HG03060 (cell line): ENCODE measurements around the gene SHH.
A peak's percentile ranks its signal among the peaks of the same experiment; 100 is the strongest.

ENCODE experiments used
- ATAC-seq: cut with Tn5 transposase; IDR thresholded peaks from one replicate; pipeline ENCODE4 v1.9.1; 2021; ENCODE audit warnings: low read depth, moderate number of reproducible peaks; ENCODE audit not compliant: unreplicated experiment

The SHH gene

DNA sequence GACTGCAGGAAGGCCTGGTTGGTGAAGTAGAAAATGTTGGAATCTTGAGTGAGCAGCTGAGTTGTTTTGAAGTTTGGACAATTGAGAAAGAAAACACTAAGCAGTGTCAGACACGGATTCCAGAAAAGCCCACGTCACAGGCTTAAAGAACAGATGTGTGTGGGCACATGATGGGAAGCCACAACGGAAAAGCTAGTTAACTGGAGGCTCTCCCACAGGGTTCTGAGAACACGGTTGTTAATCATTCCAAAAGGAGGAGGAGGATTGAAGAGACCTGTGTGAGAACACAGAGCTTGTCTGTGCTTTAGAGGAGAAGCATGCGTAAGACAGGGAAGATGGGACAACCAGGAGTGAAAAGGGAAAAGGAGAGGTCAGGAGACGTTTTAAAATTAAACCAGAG, 42.6 kb downstream of the SHH start:
- no peak for ATAC-seq

DNA sequence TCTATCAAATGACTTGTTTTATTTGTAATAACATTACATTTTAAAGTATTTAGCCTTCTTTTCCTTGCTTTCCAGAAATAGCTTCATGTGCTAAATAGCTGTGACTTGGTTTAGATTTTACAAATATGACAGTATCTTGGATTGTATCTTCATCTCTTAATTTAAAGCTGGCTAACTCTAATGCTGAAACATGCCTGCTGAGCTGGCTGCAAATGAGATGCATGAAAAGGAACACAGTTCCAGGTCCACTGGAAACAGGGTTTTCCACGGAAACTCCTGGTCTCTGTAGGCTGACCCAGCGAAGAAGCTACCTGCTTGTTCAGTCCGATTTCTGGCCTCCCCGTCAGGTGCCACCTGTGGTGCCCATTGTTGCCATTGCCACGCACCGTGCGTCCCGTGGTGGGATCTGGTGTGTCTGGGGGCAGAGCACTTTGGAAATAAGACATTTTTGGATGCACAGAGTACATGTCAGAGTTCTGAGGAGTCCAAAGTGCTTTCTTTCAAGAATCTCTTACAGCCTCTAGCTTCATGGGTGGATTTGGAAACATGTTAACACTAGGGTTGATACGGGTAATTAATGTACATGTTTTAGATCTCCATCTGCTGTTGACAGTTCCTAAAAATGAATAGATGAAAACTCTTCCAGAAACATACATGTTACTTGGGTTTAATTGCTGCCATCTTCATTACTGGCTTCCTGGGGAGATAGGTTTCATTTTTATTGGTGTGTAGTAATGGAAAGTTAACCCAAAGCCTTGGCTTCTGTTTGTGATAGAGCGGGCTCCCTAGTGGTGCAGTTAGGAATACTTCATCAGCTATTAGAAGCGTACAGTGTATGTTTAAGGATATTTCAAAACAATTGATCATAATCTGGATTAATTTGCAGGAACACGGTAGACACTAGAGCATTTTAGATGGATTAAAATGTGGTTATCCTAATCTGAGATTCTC, 45.0 kb downstream of the SHH start:
- ATAC-seq = no peak

DNA sequence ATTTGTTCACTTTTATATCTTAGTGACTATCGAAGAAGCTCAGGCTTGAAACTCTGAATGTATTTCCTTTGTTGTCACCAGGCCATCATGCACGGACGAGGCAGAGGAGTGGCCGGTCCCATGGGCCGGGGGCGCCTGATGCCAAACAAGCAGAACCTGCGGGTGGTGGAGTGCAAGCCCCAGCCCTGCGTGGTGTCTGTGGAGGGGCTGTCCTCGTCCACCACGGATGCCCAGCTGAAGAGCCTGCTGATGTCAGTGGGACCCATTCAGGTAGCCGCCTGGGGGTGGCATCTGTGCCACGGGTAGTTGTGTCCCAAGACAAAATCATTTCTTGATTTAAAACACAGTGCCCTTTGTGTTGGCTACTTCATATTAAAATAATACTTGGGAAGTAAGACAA, 45.9 kb downstream of the SHH start:
- ATAC-seq = no peak

DNA sequence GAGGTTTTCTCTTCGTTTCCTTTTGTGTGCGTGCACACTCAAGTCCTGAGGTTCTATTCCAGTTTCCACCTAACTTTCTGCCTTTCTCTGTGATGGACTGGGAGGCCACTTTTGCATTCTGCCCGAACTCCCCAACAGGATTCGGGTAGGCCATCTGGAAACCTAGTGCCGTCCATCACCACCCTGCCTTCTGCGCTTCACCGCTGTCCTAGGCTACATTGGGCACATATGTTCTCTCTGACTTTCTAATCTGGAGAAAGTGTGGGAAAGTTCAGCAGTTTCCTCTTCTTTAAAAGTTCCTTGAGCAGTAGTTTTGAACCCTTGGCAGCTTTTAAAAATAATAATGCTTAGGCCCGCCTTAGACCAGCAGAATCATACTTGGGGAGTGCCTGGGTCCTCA, 46.8 kb downstream of the SHH start:
- no peak for ATAC-seq

DNA sequence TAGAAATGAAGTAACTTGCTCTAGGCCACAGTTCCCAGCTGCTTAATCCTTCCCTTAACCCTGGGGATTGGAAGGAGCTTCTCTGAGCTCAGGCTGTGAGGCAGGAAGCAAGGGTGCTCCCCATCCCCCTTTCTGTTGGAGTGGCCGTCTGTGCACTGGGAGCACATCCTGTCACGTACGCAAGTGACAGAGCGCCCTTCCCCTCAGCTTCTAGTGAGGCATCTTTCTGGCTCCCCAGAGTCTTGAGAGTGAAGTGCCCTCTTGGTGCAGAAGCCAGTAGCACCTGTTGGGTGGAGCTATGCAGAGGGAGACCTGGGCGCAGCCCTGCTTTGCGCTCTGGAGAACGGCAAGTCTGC, 47.8 kb downstream of the SHH start:
- no peak for ATAC-seq

DNA sequence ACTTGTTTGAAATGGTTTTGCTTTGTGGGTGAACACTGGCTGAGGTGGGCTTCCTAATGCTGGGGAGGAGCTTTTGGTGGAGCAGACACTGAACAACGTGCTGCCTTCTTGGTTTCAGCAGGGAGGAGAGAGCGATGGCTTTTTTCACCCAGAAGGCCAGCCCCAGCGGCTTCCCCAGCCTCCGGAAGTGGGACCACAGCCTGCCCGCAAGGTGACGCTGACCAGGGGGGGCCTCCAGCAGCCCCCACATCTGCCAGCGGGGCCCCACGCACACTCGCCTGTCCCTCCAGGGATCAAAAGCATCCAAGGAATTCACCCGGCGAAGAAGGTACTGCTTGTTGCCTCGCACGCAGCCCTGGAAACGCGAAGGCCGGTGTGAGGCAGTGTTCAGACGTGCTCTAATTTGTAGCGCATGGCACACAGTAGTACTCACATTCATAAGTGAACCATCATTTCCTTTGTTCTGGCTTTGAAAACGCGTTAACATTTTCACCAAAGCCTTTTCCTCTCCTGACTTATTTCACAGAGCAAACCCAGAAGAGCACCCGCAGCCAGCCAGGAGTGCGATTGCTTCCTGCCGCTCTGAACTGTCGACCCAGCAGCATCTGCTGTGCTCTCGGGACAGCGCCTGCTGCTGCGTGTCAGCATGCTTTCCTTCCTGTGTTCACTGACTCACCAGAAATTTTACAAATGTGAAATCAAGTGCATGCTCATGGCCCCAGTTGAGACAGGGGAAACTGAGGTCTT, 48.4 kb downstream of the SHH start:
- no peak for ATAC-seq

DNA sequence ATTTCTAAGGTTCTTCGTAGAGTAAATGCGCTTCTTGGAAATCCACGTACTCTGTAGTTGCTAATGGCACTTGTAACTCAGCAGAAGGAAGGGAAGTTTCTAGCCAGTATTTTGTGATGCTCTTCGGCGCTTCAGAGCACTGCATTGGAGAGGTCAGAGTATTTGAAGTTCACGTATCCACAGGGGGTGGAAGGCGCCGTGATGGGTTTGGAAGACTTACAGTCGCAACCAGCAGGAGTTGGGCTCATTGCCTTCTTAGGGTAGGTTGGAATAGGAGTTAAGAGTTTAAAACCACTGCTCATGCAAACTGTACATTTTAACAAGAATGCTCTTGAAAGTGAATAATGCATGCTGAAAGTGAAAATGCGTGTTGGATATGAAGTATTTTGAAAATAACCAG, 49.1 kb downstream of the SHH start:
- no peak for ATAC-seq

DNA sequence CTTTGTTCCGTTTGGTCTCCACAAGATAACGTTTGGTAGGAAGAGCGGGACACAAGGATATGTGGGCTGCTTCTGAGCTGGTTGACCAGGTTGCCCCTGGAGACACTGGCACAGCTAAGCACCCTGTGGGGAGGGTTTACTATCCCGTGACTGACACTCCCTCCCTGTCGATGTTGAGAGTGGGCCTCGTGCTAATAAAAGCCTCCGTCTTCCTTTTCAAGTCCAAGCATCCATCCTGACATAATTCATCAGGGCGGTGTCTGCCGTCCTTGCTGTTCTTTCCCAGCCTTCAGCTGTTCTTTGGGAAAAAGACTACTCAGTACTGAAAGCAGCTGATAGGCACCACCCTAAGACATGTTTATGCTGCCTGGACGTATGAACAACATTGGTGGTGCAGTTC, 49.6 kb downstream of the SHH start:
- no peak for ATAC-seq

DNA sequence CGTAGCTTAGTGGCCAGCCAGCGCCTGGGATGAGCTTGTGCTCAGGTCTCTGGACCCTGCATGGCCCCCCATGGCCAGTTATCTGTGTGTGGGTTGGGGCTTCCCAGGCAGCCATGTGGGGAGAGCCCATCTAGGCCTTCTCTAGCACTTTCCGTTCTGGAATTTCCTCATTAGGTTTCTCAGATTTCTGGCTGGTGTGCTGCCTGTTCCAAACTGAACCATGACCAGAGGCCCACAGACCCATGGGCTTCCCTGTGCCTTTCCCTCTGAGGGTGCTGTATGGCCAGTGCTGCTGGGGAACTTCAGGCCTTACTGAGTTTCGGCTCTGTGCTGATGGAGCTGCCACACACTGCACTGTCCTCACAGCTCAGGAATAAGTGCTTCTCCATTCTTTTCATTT, 50.2 kb downstream of the SHH start:
- no peak for ATAC-seq

DNA sequence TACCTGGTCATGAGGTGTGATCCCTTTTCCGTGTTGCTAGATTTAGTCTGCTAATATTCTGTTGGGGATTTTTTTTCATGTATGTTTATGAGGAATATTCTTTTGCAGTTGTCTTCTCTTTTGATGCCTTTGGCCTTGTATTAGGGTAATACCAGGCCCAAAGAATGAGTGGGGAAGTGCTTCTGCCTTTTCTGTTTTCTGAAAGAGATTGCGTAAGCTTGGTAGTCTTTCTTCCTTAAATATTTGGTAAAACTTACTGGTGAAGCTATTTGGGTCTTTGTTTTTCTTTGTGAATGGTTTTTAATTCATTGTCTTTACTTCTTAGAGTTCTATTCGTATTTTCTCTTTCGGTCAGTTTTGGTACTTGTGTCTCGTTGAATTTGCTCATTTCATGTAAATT, 51.1 kb downstream of the SHH start:
- no peak for ATAC-seq

DNA sequence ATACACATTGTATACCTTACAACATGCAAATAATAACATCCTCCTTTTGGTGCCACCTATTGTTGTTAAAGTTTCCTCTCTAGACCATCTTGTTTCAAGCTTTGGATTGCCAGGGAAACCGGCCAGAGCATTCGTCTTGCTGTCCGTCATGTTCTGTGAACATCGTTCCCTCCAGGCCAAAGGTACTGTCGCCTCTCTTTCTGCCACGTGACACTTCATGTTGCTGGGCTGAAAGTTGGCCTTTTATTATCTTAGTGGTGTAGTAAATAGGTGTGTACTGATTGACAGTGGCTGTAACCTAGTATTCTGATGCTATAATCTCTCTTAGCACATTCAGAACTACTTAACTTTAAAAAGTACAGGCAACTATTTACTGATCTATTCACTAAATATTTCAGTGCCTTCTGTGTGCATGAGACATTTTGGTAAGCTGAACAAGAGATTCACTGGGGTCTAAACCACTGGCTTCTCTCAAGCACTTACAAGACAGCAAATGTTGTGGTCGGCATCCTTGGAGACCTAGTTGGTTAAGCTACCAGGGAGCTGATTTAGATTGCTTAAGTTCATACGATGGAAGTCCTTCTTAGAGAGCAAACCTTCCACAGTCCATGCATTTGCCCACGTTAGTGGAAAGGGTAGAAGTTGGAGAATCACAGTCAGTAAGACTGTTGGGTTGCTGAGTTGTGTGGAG, 52.4 kb downstream of the SHH start:
- no peak for ATAC-seq

DNA sequence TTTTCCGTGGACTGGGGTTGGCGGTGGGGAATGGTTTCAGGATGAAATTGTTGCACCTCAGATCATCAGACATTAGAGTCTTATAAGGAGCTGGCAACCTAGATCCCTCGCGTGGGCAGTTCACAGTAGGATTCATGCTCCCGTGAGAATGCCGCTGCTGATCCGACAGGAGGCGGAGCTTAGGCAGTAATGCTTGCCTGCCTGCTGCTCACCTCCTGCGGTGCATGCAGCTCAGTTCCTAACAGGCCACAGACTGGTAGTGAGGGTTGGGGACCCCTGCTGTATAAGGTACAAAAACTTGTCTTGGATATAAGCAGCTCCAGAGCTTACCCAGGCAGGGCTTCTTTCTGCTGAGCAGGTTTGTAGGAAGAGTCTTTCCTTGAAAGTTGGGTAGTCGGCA, 53.9 kb downstream of the SHH start:
- ATAC-seq = no peak

DNA sequence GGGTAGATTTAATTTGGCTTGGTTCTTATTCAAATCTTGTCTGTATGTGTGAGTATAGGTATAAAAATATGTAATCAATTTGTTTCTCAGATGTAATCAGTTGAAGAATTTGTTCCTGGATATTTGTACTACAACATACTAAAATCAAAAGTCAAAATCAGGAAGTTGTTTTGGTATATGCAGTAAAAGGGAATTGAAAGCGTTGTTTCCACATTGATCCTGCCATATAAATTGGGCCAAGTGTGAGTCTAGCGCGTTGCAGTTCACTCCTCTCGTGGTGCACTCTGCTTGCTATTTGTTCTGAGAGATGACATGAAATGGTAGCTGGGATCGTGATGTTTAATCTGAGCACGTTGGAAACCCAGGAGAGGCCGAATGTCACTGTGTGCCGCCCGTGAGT, 55.9 kb downstream of the SHH start:
- ATAC-seq = no peak

DNA sequence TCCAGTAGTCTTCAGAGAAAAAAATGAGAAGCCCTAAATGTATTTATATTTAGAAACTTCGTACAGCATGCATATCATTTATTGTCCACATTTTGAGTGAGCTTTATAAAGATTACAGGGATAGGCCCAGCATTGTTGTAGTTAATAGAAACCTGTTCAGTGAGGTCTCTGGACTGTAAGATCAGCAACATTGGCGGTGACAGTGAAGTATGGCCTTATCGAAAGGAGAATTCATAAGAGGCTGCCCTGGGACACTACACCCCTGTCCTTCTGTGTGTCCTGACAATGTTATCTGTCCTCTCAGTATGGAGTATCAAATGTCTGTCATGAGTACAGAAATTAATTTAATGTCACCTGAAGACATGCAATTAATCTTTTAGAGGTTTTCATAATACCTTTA, 57.2 kb downstream of the SHH start:
- ATAC-seq = no peak

DNA sequence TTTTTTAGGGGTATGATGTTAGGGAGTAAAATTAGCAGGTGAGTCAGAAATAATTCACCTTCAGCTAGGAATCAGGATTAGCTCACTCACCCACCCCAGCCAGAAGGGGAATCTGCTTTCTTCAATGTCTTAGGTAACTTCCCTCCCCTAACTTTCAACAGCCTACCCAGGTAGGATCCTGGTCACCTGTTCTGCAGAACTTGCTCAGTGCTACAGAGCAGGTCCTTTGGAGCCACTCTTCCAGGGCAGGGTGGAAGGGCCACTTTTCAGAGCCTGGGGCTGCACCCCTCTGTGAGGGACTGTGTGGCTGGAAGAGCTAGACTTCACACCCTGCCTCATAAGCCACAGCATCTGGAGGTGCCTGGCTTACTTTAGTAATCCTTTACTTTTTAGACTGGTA, 58.1 kb downstream of the SHH start:
- ATAC-seq = no peak

DNA sequence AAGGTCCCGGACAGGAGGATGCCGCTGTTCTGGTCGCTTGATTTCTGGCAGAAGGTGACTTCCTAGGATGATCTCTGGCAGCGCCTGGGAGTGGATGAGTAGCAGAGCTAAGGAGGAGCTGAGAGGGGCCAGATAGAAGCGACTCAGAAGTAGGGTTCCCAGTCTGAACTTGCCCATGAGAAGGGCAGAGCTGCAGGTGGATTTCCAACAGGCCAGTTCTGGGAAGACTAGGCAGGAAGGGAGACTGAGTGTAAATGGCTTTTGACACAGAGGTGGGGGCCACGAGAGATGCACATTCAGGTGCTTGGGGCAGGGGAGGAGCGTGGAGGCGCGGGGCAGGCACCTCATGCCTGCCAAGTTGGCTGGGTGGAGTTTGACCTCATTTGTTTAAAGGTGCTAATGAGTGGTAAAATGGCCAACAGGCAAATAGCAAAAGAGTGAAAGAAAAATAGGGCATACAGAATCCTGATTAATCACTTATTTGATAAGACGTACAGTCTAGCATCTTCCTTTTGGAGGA, 58.8 kb downstream of the SHH start:
- ATAC-seq = no peak

DNA sequence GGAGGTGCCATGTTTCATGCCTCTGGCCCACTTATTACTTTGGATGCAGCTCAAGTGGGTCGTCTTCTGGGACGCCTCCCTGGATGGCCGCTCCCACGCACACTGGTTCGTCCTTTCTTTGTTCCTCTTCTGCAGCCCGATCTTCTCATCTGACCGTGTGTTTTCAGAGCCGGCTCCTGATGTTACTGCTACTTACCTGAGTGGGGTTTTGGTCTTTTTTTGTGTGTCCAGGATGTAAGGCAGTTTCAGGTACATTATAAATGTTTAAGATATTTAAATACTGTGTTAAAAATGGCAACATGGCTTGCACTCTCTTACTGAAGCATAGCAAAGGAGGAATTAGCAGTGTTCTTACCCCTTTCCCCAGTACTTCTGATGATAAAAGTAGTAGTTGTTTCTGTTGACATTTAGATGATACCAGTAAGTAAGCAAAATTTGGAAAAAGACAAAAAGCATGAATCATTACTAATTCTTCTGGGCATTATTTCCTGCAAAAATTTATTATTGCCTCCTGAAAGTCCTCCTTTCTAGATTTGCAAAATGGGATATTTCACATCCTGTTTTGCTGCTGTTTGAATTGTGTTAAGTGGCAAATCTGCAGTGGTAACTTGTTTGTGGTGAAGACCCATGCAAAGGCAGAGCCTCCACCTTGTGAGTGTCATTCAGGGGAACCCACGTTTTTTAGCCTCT, 59.4 kb downstream of the SHH start:
- ATAC-seq = peak; percentile 38

DNA sequence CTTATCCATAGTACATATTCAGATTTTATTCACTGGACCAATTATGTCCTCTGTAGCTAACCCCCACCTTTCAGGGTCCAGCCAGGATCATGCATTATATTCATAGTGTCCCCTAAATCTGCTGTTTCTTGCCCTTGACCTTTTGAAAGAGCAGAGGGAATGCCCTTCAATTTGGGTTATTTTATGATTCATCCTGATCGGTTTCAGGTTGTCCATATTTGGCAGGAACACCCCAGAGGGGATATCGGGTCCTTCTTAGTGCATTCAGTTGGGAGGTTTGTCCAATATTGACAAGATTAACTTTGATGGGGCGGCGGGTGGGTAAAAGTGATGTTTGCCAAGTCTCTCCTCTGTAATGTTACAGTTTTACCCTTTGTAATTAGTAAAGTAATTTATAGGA, 60.9 kb downstream of the SHH start:
- no peak for ATAC-seq

DNA sequence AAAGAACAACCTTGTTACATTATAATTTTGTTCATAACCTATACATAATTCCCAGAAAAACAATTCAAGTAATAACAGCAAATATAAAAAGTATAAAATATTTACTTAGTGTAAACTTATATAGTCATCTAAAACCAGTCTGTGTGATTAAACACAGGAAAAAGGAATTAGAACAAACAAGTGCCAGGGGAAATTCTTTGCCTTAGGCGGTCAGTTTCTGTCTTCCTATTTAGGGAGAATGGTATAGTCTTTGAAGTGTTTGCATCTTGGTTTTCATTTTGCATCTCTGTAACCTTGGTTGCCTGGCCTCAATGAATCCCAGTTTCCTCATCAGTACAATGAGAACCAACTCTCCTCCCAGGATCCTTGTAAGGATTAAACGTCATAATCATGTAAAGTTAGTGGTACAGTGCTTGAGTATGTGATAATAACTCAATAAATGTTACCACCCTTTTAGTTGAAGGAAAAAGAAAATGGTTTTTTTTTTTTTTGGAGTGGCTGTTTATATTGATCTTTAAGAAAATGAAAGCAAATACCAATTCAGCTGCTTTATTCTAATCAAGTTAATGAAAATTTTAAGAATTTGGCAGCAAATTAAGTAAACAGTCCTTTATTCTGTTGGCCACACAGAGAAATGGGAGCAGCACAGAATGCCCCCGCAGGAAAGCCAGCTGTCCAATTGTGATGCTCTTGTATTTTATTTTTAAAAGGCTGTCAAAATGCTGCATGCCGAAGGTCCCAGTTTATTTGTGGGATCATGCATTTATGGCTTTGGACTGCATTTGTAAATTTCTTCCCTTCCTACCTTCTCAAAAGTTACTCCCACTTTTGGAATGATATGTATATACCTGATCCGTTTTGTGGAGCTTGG, 61.8 kb downstream of the SHH start:
- ATAC-seq = no peak
